PC-9 (cell line): Measurements from ENCODE around the gene PSMD11.

ENCODE experiments used
- EZH2 ChIP-seq: fragments of 200-600 bp; sonication (generic); IDR thresholded peaks from 2 replicates; pipeline ENCODE4 v1.8.0; 2017; ENCODE audit warnings: antibody characterized with exemption, low read depth
- TF ChIP-seq, protein P1 (sequence below): fragments of 200-600 bp; sonication (generic); conservative IDR thresholded peaks from 2 replicates; pipeline ENCODE4 v1.6.1; 2017; ENCODE audit warnings: mixed run types, antibody characterized with exemption, mild to moderate bottlenecking, moderate library complexity

DNA sequence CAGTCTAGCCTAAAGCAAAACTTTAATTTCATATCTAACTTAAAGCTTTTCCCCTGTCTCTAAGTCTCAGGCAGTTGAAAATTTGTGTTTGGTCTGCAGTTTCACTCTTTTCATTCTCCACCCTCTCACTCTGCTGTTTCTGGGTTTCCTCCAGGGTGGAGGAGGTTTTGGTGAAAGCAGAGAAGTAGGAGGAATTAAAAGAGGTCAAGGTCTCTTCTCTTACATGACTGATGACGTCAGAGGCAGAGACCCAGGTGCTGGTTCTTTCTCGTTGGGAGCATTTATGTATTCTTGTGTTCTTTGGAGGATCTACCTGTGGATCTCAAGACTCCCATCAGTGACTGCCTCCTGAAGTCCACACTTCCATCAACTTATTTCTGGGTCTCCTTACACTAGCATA, 2.4 kb upstream of the PSMD11 start:
- TF ChIP-seq, protein P1, sequence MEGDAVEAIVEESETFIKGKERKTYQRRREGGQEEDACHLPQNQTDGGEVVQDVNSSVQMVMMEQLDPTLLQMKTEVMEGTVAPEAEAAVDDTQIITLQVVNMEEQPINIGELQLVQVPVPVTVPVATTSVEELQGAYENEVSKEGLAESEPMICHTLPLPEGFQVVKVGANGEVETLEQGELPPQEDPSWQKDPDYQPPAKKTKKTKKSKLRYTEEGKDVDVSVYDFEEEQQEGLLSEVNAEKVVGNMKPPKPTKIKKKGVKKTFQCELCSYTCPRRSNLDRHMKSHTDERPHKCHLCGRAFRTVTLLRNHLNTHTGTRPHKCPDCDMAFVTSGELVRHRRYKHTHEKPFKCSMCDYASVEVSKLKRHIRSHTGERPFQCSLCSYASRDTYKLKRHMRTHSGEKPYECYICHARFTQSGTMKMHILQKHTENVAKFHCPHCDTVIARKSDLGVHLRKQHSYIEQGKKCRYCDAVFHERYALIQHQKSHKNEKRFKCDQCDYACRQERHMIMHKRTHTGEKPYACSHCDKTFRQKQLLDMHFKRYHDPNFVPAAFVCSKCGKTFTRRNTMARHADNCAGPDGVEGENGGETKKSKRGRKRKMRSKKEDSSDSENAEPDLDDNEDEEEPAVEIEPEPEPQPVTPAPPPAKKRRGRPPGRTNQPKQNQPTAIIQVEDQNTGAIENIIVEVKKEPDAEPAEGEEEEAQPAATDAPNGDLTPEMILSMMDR: no peak
- no peak for TF ChIP-seq EZH2
